ENCODE data around the gene PTGER1. TPM values are rescaled to one million over a fixed set of nuclear protein-coding genes. Genes with fewer than 3 reads are reported as not detected.
A peak's percentile ranks its signal among the peaks of the same experiment; 100 is the strongest.

Gene PTGER1
- total and polyA plus RNA-seq, 9 of the 15 experiments (the other 6 are each of a cell fraction or from before 2014, with no cell fraction given), result 0.06 to 0.36 (median 0.31) TPM; not detected in 5

GRCh38 chr19:14428882-14429416, 46.2 kb downstream of the PTGER1 start:
- no peak overlapping the region for H3K4me2 ChIP-seq (ENCODE audit: insufficient read depth, low read length)
- peaks cover 9 to 37% of the 10 kb centered on the region in 2 experiments; a peak in 4 of 5 replicates for H3K4me1 ChIP-seq (replicated peaks in 1 of 2; ENCODE audit: control insufficient read depth in 2 of 2, insufficient read depth in 2 of 2, low read length in 2 of 2)
- peaks cover 9% of the 10 kb centered on the region for H3K79me2 ChIP-seq (ENCODE audit: control insufficient read depth, insufficient read depth, low read length)
- no peaks in the 10 kb centered on the region for H3K9me3 ChIP-seq (replicated peaks; ENCODE audit: control insufficient read depth, insufficient read depth, low read depth, low read length)
- intact Hi-C loops (cut with micrococcal nuclease), result no loop called here
- WGBS (ENCODE audit: insufficient coverage, low coverage, missing lambda C conversion rate), result 30% methylated on average over 3 of the region's 4 CpGs
- no TSS peak for BruUV-seq (replicated peaks)
- in situ Hi-C loops (cut with MboI), result no loop called here
- no peak overlapping the region for H2AFZ ChIP-seq (ENCODE audit: low read depth, low read length)
- DNase-seq (ENCODE audit: extremely low read depth in 1 of 4, low spot score in 3 of 4), result peak in 1 of 4 experiments; percentile 6
- no peak overlapping the region for H3K27ac ChIP-seq (ENCODE audit: extremely low read depth, low read depth, low read length)
- no peak overlapping the region for H3K4me3 ChIP-seq
- TF ChIP-seq ZNF586 (CRISPR knock-in tag; conservative IDR thresholded peaks at IDR 0.05) (no peak), MYBL2 (IDR thresholded peaks at IDR 0.05; ENCODE audit: low read depth) (no peak), MYBL2 (CRISPR knock-in tag; IDR thresholded peaks at IDR 0.05; ENCODE audit: borderline replicate concordance) (no peak), NUFIP1 (IDR thresholded peaks at IDR 0.05; ENCODE audit: partially characterized antibody) (no peak), RBM25 (IDR thresholded peaks at IDR 0.05; ENCODE audit: low read depth, low read length, severe bottlenecking) (peak; percentile 68), PHF20 (IDR thresholded peaks at IDR 0.05; ENCODE audit: partially characterized antibody) (peak; percentile 21), KDM1A (IDR thresholded peaks at IDR 0.05) (peak in 1 of 2 experiments; percentile 51; a peak in 2 of 4 replicates), SIN3A (IDR thresholded peaks at IDR 0.05; ENCODE audit: borderline replicate concordance in 2 of 2, control insufficient read depth in 1 of 2, low read depth in 2 of 2, low read length in 2 of 2) (no peak), BCOR (IDR thresholded peaks at IDR 0.05) (peak; percentile 72), KLF13 (tag; IDR thresholded peaks at IDR 0.05; ENCODE audit: borderline replicate concordance, low read depth) (no peak)
- CTCF ChIA-PET (ENCODE audit: low intra/inter-chr PET ratio), result no interaction called here
- POLR2A ChIA-PET, result interaction anchor here (0.7 to 1.6 kb wide), 6 partner anchors 9 to 90 kb away, joined by 3 to 6 read pairs (median 3); partner anchors contain the start of gene DNAJB1
- no peak for ATAC-seq
- H3K9me1 ChIP-seq (ENCODE audit: control insufficient read depth, insufficient read depth, low read length), result no peaks in the 10 kb centered on the region
- no peaks in the 10 kb centered on the region; the same call in 1 of the 2 replicates for H4K20me1 ChIP-seq (replicated peaks; ENCODE audit: control insufficient read depth, insufficient read depth, low read length)
- FAIRE-seq, result no peak
- H3K9ac ChIP-seq (ENCODE audit: insufficient read depth in 1 of 2, low read depth in 2 of 2, low read length in 2 of 2), result peak overlapping the region in 1 of 2 experiments; percentile 17; a peak in 1 of 4 replicates
- H3K27me3 ChIP-seq (ENCODE audit: control insufficient read depth in 2 of 2, insufficient read depth in 2 of 2, low read length in 2 of 2), result no peaks in the 10 kb centered on the region
- H3K36me3 ChIP-seq (ENCODE audit: control insufficient read depth, insufficient read depth, low read length), result no peaks in the 10 kb centered on the region
